HG03280 (cell line): ENCODE results near the gene NDNF.

ENCODE experiments used
- ATAC-seq: cut with Tn5 transposase; IDR thresholded peaks from one replicate; pipeline ENCODE4 v1.9.1; 2021; ENCODE audit warnings: mild to moderate bottlenecking, moderate library complexity; ENCODE audit not compliant: unreplicated experiment

NDNF gene

DNA sequence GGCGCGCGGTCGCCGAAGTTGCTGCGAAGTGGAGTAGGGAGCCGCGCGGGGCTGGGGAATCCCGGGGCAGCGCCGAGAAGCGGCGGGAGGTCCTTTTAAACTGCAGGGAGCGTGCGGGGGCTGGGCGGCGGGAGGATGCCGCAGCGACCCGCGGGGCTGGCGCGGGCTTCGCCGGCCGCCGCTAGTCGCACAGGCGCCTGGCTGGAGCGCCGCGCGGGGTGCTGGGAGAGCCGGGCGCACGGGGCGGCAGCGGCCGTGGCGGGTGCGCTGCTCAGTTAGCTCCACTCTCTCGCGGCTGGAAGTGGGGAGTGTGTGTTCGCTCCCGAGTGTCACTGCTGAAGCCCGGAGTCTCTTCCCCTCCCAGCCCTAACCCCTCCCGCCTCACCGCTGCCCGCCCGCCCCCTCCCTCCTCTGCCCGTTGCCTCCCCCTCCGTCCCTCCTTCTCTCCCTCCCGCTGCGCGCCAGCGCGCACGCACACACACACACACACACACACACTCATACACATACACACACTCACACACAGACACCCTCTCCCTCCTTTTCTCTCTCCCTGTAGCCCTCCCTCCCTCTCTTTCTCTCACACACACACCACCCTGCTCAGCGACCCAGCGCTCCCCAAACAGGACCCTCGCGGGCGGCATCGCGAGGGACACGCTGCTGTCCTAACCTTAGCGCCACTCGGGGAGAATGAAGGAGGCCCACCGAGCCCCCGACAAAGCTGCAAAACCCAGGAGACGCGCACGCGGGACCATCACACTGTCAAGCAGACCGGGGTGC, at the start of gene NDNF:
TSS of gene NDNF (minus strand) at position 312 of the 780 bp plus-strand sequence. CDS start 26,698 bp downstream, outside the sequence.
- ATAC-seq: no peak

- ATAC-seq: no peak
These were observed 47.4 kb upstream of the NDNF start for GRCh38 chr4:121119715-121120114.

DNA sequence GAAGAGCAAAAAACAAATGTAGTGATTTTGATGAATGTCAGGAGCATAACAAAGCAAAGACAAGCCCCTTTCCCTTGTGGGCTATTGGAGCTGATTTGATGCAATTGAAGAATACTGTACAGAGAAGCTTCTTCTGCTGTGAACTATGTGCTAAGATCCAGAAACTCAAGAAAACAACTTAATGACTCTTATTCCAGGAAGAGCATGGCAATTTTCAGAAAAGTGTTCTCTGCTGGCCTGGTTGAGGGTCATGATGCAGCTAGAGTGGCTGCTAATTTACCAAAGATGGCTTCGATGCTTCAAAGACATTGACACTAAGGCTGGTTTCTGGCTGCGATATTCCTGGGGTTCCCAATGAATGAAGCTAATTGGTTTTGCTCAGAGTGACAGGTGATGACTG, 46.0 kb upstream of the NDNF start:
- no peak for ATAC-seq

DNA sequence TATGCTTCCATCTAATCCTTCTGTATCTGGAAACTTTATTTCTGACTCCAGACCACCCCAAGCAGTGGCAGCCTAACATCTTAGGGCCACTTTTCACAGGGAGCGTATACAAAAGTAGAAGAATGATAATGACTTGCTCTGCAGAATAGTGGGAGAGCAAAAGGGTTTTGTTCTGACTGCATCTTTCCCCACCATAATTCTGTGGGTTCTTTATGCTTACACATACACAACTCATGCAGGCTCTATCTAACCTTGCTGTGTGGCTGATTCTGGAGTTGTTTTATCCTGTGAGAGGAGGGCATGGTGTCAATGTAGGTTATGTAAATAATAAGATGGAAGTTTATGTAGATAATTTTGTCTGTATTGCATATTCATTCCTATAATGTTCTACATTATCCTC, 42.4 kb upstream of the NDNF start:
- ATAC-seq: no peak

DNA sequence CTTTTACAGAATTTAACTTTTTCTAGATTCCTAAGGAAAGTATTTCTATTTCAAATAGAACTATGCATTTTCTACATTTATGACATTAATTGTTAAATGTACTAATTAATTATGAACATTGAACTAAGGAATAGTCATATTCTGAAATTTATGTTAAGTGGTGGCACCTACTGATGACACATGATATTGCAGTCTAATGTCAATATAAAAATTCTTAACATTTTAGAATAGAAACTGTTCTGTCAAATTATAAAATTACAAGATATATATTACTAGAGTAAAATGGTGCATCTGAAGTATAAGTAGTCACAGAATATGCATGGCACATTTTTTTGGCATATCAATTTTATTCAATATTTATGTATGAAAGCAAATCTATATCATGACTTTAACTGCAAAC, 40.2 kb upstream of the NDNF start:
- no peak for ATAC-seq

DNA sequence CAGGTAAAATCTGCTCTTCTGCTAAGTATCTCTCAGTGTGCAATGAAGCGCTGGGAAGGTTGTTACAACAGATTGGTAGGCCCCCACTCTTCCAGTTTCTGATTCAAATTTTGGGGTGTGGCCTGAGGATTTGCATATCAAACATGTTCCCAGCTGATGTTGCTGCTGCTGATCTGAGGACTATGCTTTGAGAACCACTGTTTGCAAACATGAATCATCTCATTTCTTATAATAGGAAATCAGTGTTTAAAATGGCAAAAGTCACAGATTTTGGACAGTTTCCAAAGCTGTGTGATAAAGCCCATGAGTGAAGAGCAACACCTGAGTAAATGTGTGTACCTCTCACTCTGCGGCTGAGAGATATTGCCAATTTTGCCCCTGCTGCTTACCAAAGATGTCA, 36.2 kb upstream of the NDNF start:
- no peak for ATAC-seq

DNA sequence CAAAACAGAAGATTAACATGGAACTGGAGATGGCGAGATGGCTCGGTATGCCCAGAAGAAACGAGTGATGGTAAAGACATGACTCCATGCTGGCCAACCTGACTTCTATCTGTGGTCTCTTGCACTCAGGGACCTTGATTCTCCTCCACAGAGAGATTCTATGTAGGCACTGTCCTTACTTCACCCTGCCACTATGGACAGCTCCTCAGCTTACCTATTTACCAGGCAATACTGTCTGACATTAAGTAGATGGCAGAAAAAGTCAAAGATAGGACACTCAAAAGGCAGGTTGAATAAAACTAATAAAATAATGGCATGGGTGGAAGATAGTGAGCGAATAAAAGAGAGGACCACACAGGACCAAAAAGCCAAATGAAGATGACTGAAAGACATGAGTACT, 35.2 kb upstream of the NDNF start:
- no peak for ATAC-seq

- ATAC-seq: no peak
These were observed 27.9 kb upstream of the NDNF start for GRCh38 chr4:121100093-121100775.

DNA sequence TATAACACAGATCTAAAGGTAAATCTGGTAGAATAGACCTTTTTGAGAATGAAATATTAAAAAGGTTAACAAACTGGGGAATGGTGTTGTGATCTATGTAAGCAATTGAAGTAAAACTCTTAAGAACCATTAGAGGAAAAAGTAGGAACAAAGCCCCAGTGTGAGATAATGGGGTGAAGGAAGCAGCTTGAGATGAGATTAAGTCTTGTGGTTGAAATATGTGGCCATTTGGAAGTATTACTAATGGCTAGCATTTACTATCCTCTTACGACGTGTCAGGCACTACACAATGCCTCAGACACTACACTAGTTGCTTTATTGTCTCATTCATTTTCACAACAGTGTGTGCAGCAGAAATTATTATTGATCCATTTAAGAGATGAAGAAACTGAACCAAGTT, 25.9 kb upstream of the NDNF start:
- ATAC-seq: no peak

GRCh38 chr4:121096629-121097028, 24.3 kb upstream of the NDNF start:
- no peak for ATAC-seq

DNA sequence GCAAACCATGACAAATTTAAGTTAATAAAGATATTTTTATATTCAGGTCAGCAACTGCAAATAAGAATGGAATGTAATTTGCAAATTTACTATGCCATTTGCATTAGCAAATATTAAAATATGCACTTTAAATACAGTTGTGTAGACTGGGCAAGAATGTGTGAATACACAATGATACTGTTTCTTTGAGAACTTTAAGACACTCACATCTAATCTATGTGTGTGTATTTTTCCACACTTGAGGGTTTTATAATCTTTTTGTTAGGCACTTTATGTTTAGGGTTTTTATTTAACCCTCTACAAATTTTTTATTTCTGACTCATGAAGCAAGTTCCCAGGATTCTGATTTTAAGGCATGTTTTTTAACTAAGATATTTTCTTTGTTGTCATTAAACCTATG, 23.9 kb upstream of the NDNF start:
- ATAC-seq: no peak

GRCh38 chr4:121094297-121094966, 22.1 kb upstream of the NDNF start:
- no peak for ATAC-seq

GRCh38 chr4:121093261-121093660, 20.9 kb upstream of the NDNF start:
- no peak for ATAC-seq

DNA sequence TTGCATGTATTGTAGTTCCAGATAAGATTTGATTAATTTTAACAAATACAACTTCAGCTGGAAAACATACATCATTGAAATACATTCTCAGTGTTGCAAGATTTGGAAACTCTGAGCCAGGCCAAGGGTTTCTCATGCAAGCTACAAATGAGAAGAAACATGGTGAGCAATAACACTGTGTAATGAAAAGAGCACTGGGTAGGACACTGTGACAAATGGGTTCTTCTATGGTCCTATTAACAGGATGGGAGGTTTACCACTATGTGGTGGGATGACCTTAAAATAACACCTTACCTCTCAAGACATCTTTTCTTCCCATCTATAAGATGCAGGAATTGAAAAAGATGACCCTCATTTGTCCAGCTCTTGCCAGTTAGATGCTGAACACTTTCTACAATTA, 19.6 kb upstream of the NDNF start:
- ATAC-seq: no peak

DNA sequence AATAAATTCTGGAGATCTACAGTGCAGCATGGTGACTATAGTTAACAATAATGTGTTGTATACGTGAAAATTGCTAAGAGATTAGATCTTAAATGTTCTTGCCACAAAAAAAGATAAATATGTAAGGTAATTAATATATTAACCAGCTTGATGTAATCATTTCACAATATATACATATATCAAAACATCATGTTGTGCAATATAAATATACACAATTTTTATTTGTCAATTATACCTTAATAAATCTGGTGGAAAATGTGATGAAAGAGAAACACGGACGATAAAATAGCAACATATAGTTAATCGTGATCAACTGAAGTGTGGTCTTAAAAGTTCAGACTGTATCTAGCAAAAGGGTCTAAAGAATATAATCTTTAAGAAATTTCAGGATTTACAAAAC, 16.5 kb upstream of the NDNF start:
- no peak for ATAC-seq

DNA sequence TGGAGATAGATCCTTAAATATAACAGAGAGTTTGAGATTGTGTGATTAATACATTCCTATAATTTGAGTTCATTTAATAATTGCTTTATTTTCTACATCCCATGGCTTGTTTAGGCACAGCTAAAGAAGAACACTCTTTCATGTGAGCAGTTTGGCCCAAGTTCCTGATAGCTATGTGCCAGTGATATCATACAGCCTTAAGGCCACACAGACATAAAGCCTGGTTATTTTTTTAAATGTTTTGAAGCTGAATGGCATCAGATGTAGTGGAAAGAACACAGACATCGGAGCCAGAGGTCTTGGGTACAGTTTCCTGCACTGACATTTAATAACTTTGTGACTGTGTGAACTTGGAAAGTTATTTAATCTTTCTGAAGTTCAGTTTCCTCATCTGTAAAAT, 7.0 kb upstream of the NDNF start:
- ATAC-seq: no peak

- ATAC-seq: no peak
These were observed 5.2 kb upstream of the NDNF start for GRCh38 chr4:121077496-121077895.

DNA sequence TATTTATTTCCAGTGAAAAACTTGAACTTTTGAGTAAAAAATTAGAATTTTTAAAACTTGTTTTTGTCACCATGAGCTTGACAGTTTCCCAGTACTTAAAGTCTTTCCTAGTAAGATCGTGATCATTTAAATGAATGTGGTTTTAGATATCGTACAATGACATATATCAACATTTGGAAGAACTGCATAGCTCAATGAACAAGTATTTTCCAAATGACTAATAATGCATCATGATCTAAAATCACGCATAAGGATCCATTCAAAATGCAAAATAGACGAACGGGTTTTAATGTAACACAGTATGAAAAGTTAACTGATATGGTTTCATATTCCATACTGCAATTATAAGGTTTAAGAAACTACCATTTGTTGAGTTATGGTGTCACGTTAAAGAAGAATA, 4.1 kb upstream of the NDNF start:
- no peak for ATAC-seq

DNA sequence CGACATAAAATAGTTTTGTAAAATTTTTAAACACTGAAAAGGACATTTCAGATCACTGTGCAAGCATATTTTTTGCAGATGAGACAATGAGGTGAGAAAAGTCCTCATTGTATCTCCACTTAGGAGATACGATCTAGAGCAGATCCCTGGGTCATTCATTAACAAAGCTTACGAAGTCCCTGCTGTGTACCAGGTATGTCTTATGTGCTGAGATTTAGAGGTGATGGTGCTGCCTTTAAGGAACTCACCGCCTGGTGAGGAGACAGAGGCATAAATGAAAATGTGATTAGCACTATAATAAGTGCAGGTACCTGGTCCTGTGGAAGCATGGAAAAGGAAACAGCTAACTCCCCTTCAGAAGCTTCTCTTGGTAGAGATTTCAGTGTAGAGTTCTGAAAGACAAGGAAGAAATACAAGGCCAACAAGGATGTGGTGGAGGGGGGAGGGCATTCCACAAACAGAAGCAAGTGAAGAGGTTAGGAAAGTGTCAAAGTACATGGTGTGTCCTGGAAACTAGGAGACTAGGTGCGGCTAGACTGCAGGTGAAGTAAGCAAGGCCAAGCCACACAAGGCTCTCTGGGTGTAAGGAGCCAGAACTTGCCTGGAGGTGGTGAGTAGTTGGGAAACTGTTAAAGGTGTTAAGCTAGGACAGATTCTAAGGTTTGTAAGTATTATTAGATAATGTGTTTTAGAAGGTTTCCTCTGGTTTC, 1.5 kb upstream of the NDNF start:
- ATAC-seq: no peak

GRCh38 chr4:121073004-121073435, 685 bp upstream of the NDNF start:
- ATAC-seq: no peak

GRCh38 chr4:121071640-121072223, 603 bp downstream of the NDNF start:
- no peak for ATAC-seq
